ENCODE measurements around the gene RNF212. TPM values are rescaled to one million over a fixed set of nuclear protein-coding genes. Genes with fewer than 3 reads are reported as not detected.
"Not testable (repeated sequence)": the region's sequence is repeated elsewhere in the genome, so short reads cannot be mapped to it uniquely, and the experiment has no call there.

RNF212 gene
- polyA plus RNA-seq, 3 donors = 4.3 to 17.4 (median 4.7) TPM

GRCh38 chr4:1055721-1056590, 57.4 kb downstream of the RNF212 start:
- 33 to 73% (median 39%) methylated on average over 34 of the region's 34 CpGs for WGBS, 3 donors
- no peak overlapping the region for H3K27ac ChIP-seq (ENCODE audit: low read depth, low read length)

- H3K27ac ChIP-seq (ENCODE audit: low read depth, low read length) = not testable (repeated sequence)
- WGBS, 3 donors = 46 to 57% (median 52%) methylated on average over 12 to 13 of the region's 13 CpGs
Observed at GRCh38 chr4:1055243-1055701, 58.1 kb downstream of the RNF212 start.

- WGBS, 3 donors = 77 to 80% methylated on average over 6 to 8 of the region's 11 CpGs; no CpG with 5 or more reads in 1 of the 3 donors
Observed at GRCh38 chr4:1054696-1055242, 58.6 kb downstream of the RNF212 start.

GRCh38 chr4:1053891-1054290, 59.5 kb downstream of the RNF212 start:
- not testable (repeated sequence) for H3K27ac ChIP-seq (ENCODE audit: low read depth, low read length)
- WGBS, 3 donors = 64 to 76% (median 66%) methylated on average over 5 to 7 of the region's 7 CpGs

More at GRCh38 chr4:1054696-1055242, 58.6 kb downstream of the RNF212 start:
- H3K27ac ChIP-seq (ENCODE audit: low read depth, low read length) = not testable (repeated sequence)

- H3K27ac ChIP-seq (ENCODE audit: low read depth, low read length) = no peak overlapping the region
- WGBS, 3 donors = 47 to 57% (median 49%) methylated on average over 24 of the region's 24 CpGs
Observed at GRCh38 chr4:1053080-1053661, 60.2 kb downstream of the RNF212 start.

GRCh38 chr4:1052231-1052671, 61.1 kb downstream of the RNF212 start:
- H3K27ac ChIP-seq (ENCODE audit: low read depth, low read length) = no peak overlapping the region
- 65 to 73% (median 68%) methylated on average over 14 to 15 of the region's 15 CpGs for WGBS, 3 donors

- no peak overlapping the region for H3K27ac ChIP-seq (ENCODE audit: low read depth, low read length)
- 73 to 88% (median 78%) methylated on average over 9 of the region's 9 CpGs for WGBS, 3 donors
Observed at GRCh38 chr4:1051472-1051871, 61.9 kb downstream of the RNF212 start.

GRCh38 chr4:1050486-1051213, 62.7 kb downstream of the RNF212 start:
- no peak overlapping the region for H3K27ac ChIP-seq (ENCODE audit: low read depth, low read length)
- 62 to 80% (median 69%) methylated on average over 40 of the region's 40 CpGs for WGBS, 3 donors

GRCh38 chr4:1049591-1049905, 63.8 kb downstream of the RNF212 start:
- WGBS, 3 donors = 77 to 82% (median 80%) methylated on average over 21 of the region's 21 CpGs
- no peak overlapping the region for H3K27ac ChIP-seq (ENCODE audit: low read depth, low read length)

GRCh38 chr4:1048773-1049590, 64.4 kb downstream of the RNF212 start:
- WGBS, 3 donors = 77 to 85% (median 80%) methylated on average over 16 of the region's 16 CpGs
- no peak overlapping the region for H3K27ac ChIP-seq (ENCODE audit: low read depth, low read length)

GRCh38 chr4:1047976-1048772, 65.2 kb downstream of the RNF212 start:
- 77 to 85% (median 79%) methylated on average over 34 of the region's 34 CpGs for WGBS, 3 donors
- no peak overlapping the region for H3K27ac ChIP-seq (ENCODE audit: low read depth, low read length)

- WGBS, 3 donors = 47 to 58% (median 58%) methylated on average over 39 to 41 of the region's 41 CpGs
- no peak overlapping the region for H3K27ac ChIP-seq (ENCODE audit: low read depth, low read length)
Observed at GRCh38 chr4:1047106-1047975, 66.0 kb downstream of the RNF212 start.

- H3K27ac ChIP-seq (ENCODE audit: low read depth, low read length) = not testable (repeated sequence)
- 15 to 28% (median 20%) methylated on average over 29 of the region's 29 CpGs for WGBS, 3 donors
Observed at GRCh38 chr4:1046581-1047011, 66.8 kb downstream of the RNF212 start.

GRCh38 chr4:1045595-1046201, 67.7 kb downstream of the RNF212 start:
- 64 to 80% (median 75%) methylated on average over 32 to 35 of the region's 36 CpGs for WGBS, 3 donors
- no peak overlapping the region for H3K27ac ChIP-seq (ENCODE audit: low read depth, low read length)

- WGBS, 3 donors = 60 to 89% (median 83%) methylated on average over 14 of the region's 14 CpGs
- no peak overlapping the region for H3K27ac ChIP-seq (ENCODE audit: low read depth, low read length)
Observed at GRCh38 chr4:1045193-1045594, 68.2 kb downstream of the RNF212 start.
